ENCODE measurements around the gene ELN.

DNA sequence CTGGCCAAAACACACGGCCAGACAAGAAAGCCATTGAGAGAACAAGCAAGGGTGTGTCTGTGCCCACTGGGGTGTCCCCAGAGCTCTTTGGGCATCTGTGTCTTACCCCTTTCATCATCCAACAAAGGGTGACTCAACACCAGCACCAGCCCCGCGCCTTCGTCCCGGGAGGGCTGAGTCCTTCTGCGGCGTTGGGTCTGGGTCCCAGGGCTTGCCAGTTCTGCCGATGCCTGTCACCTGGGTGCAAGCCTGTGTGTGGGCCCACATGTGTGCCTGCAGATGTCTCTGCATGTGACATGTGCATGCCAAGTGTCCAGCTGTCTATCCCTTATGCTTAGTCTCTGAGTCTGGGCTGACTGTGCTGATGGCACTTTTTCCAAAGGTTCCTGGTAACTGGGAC lies 24.4 kb upstream of the ELN start:
- TF ChIP-seq, protein P1, sequence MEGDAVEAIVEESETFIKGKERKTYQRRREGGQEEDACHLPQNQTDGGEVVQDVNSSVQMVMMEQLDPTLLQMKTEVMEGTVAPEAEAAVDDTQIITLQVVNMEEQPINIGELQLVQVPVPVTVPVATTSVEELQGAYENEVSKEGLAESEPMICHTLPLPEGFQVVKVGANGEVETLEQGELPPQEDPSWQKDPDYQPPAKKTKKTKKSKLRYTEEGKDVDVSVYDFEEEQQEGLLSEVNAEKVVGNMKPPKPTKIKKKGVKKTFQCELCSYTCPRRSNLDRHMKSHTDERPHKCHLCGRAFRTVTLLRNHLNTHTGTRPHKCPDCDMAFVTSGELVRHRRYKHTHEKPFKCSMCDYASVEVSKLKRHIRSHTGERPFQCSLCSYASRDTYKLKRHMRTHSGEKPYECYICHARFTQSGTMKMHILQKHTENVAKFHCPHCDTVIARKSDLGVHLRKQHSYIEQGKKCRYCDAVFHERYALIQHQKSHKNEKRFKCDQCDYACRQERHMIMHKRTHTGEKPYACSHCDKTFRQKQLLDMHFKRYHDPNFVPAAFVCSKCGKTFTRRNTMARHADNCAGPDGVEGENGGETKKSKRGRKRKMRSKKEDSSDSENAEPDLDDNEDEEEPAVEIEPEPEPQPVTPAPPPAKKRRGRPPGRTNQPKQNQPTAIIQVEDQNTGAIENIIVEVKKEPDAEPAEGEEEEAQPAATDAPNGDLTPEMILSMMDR (IDR thresholded peaks at IDR 0.05): no peak
- TF ChIP-seq EZH2phosphoT487 (IDR thresholded peaks at IDR 0.05) (no peak), EZH2 (IDR thresholded peaks at IDR 0.05) (no peak)
